ENCODE measurements around the gene PSMD14.

GRCh38 chr2:161391737-161392506 is 83.7 kb downstream of the PSMD14 start:
- TF ChIP-seq, protein P1, sequence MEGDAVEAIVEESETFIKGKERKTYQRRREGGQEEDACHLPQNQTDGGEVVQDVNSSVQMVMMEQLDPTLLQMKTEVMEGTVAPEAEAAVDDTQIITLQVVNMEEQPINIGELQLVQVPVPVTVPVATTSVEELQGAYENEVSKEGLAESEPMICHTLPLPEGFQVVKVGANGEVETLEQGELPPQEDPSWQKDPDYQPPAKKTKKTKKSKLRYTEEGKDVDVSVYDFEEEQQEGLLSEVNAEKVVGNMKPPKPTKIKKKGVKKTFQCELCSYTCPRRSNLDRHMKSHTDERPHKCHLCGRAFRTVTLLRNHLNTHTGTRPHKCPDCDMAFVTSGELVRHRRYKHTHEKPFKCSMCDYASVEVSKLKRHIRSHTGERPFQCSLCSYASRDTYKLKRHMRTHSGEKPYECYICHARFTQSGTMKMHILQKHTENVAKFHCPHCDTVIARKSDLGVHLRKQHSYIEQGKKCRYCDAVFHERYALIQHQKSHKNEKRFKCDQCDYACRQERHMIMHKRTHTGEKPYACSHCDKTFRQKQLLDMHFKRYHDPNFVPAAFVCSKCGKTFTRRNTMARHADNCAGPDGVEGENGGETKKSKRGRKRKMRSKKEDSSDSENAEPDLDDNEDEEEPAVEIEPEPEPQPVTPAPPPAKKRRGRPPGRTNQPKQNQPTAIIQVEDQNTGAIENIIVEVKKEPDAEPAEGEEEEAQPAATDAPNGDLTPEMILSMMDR (IDR thresholded peaks at IDR 0.05; ENCODE audit: control extremely low read depth in 1 of 3, insufficient read depth in 1 of 3, low read depth in 1 of 3, low read length in 3 of 3) = no peak
- TF ChIP-seq CHD1 (IDR thresholded peaks at IDR 0.05; ENCODE audit: low read depth, low read length) (no peak), SUZ12 (IDR thresholded peaks at IDR 0.05; ENCODE audit: low read length) (no peak), POLR2A (IDR thresholded peaks at IDR 0.05; ENCODE audit: control extremely low read depth in 1 of 2, low read depth in 2 of 2, low read length in 2 of 2) (no peak), GABPA (IDR thresholded peaks at IDR 0.05; ENCODE audit: borderline replicate concordance, insufficient read depth, low read length) (no peak), MAFK (IDR thresholded peaks at IDR 0.05; ENCODE audit: low read depth, low read length) (no peak), EZH2 (IDR thresholded peaks at IDR 0.05; ENCODE audit: low read depth, low read length, severe bottlenecking) (no peak), POLR2AphosphoS5 (IDR thresholded peaks at IDR 0.05; ENCODE audit: low read depth, low read length) (no peak), EP300 (IDR thresholded peaks at IDR 0.05; ENCODE audit: borderline replicate concordance in 1 of 2, low read depth in 2 of 2, low read length in 2 of 2) (no peak), ATF2 (IDR thresholded peaks at IDR 0.05; ENCODE audit: low read length) (no peak), SIRT6 (IDR thresholded peaks at IDR 0.05; ENCODE audit: low read length) (no peak), RFX5 (IDR thresholded peaks at IDR 0.05; ENCODE audit: borderline replicate concordance, low read depth, low read length) (no peak), BRCA1 (IDR thresholded peaks at IDR 0.05; ENCODE audit: low read depth, low read length) (no peak)

Measured in H1 (cell line).